Measurements from ENCODE around the gene HJURP.

- TF ChIP-seq CTCF (IDR thresholded peaks at IDR 0.05; ENCODE audit: insufficient read depth, low read length) (no peak), POLR2AphosphoS5 (IDR thresholded peaks at IDR 0.05; ENCODE audit: low read depth) (no peak)
Observed at GRCh38 chr2:233807215-233807865, 47.0 kb downstream of the HJURP start.
